H1 (cell line): Measurements from ENCODE around the gene ZNF652. TPM values are rescaled to one million over a fixed set of nuclear protein-coding genes. Genes with fewer than 3 reads are reported as not detected.
"Not testable (repeated sequence)": the region's sequence is repeated elsewhere in the genome, so short reads cannot be mapped to it uniquely, and the experiment has no call there.

Source experiments
- CTCF ChIA-PET: fragments of 300-600 bp; sonication (Branson Sonifier 250); formaldehyde crosslinking; loops from one replicate; lab custom pipeline; 2021; ENCODE audit not compliant: partially characterized antibody; lab: Charles Lee
- POLR2A ChIA-PET: fragments of 300-600 bp; sonication (Branson Sonifier 250); formaldehyde crosslinking; loops from one replicate; lab custom pipeline; 2021; ENCODE audit warnings: inconsistent platforms; ENCODE audit not compliant: partially characterized antibody; lab: Charles Lee
- DNase-seq, 2 experiments: peaks; one replicate each; pipeline versions ENCODE4 v3.0.0 to v3.0.0-alpha.2; 2010 to 2022; ENCODE audit warnings: low spot score in 2 of 2, low read depth in 1 of 2, mixed read lengths in 1 of 2
- FAIRE-seq: peaks from 2 replicates; lab custom pipeline; 2011; peaks lifted over from hg19 to GRCh38; lab: Jason Lieb, UNC
- H2AFZ ChIP-seq: 2 replicates; pipeline ENCODE4 v1.8.1; 2012; ENCODE audit warnings: low read length, inconsistent platforms
- H2AK5ac ChIP-seq: 2 replicates; pipeline ENCODE4 v1.6.1; 2013; ENCODE audit warnings: low read depth, low read length
- H2BK120ac ChIP-seq: replicated peaks from 2 replicates; pipeline ENCODE3; 2013; ENCODE audit warnings: low read depth, low read length, inconsistent platforms
- H2BK12ac ChIP-seq: 2 replicates; pipeline ENCODE4 v1.6.1; 2013; ENCODE audit warnings: low read depth, low read length
- H2BK15ac ChIP-seq: 2 replicates; pipeline ENCODE4 v1.6.1; 2013; ENCODE audit warnings: low read length
- H2BK20ac ChIP-seq: 2 replicates; pipeline ENCODE4 v1.6.1; 2013; ENCODE audit warnings: low read length
- H2BK5ac ChIP-seq: 2 replicates; pipeline ENCODE4 v1.6.1; 2013; ENCODE audit warnings: low read depth, low read length
- H3K14ac ChIP-seq: 2 replicates; pipeline ENCODE4 v1.6.1; 2013; ENCODE audit warnings: inconsistent platforms; ENCODE audit not compliant: insufficient read length
- H3K18ac ChIP-seq: 2 replicates; pipeline ENCODE4 v1.6.1; 2013; ENCODE audit warnings: low read length; ENCODE audit errors: extremely low read depth
- H3K23ac ChIP-seq: 2 replicates; pipeline ENCODE4 v1.6.1; 2013; ENCODE audit warnings: inconsistent platforms; ENCODE audit not compliant: insufficient read length
- H3K23me2 ChIP-seq: 2 replicates; pipeline ENCODE4 v1.6.1; 2013; ENCODE audit warnings: low read depth, low read length
- H3K27ac ChIP-seq: 2 replicates; pipeline ENCODE4 v1.6.1; 2011; ENCODE audit warnings: low read depth, low read length, inconsistent platforms
- H3K27me3 ChIP-seq, 4 experiments: replicated peaks in 1 of 4; 1 replicate in 1 of 4; 2 replicates in 3 of 4; pipeline versions ENCODE4 v1.6.1 to v1.8.1; 2011 to 2013; ENCODE audit warnings: low read length in 3 of 4, mild to moderate bottlenecking in 3 of 4, inconsistent platforms in 2 of 4, mixed read lengths in 2 of 4, moderate library complexity in 1 of 4; ENCODE audit not compliant: control insufficient read depth in 3 of 4, insufficient read depth in 3 of 4; ENCODE audit errors: extremely low read depth in 1 of 4
- H3K36me3 ChIP-seq, 4 experiments: 2 replicates each; pipeline versions ENCODE4 v1.6.1 to v1.8.1; 2011 to 2013; ENCODE audit warnings: mild to moderate bottlenecking in 4 of 4, low read length in 3 of 4, moderate library complexity in 2 of 4, control low read depth in 1 of 4, inconsistent platforms in 1 of 4; ENCODE audit not compliant: insufficient read depth in 4 of 4, control insufficient read depth in 2 of 4
- H3K4ac ChIP-seq: replicated peaks from 2 replicates; pipeline ENCODE3; 2013; ENCODE audit warnings: low read length, low read depth, mixed read lengths, inconsistent platforms; ENCODE audit not compliant: insufficient read length
- H3K4me1 ChIP-seq, 4 experiments: replicated peaks in 1 of 4; 1 replicate in 1 of 4; 2 replicates in 3 of 4; pipeline versions ENCODE4 v1.6.1 to v1.8.1; 2011 to 2013; ENCODE audit warnings: low read length in 3 of 4, inconsistent platforms in 2 of 4, mixed read lengths in 1 of 4; ENCODE audit not compliant: insufficient read depth in 4 of 4, control insufficient read depth in 3 of 4
- H3K4me2 ChIP-seq, 2 experiments: 2 replicates each; pipeline versions ENCODE4 v1.6.1 to v1.8.1; 2011 to 2013; ENCODE audit warnings: low read depth in 2 of 2, low read length in 2 of 2, control low read depth in 1 of 2, inconsistent platforms in 1 of 2, mild to moderate bottlenecking in 1 of 2; ENCODE audit not compliant: insufficient read depth in 1 of 2
- H3K4me3 ChIP-seq, 4 experiments: fragments of 200-600, 300-600 bp in 1 of 4; sonication (generic), shearing (Covaris generic), sonication (Bioruptor Twin) in 1 of 4; 2 replicates each; pipeline versions ENCODE4 v1.5.1 to v1.8.1; 2011 to 2016; ENCODE audit warnings: low read length in 4 of 4, low read depth in 3 of 4, control low read depth in 2 of 4, inconsistent platforms in 2 of 4, mild to moderate bottlenecking in 2 of 4, mixed read lengths in 1 of 4, moderate library complexity in 1 of 4; ENCODE audit not compliant: insufficient read depth in 2 of 4; ENCODE audit errors: extremely low read depth in 1 of 4
- H3K56ac ChIP-seq: replicated peaks from 2 replicates; pipeline ENCODE3; 2013; ENCODE audit warnings: low read depth, mild to moderate bottlenecking, mixed read lengths, low read length, inconsistent platforms; ENCODE audit not compliant: insufficient read length
- H3K79me1 ChIP-seq: 2 replicates; pipeline ENCODE4 v1.6.1; 2013; ENCODE audit warnings: low read depth, low read length, control low read depth
- H3K79me2 ChIP-seq, 2 experiments: 2 replicates each; pipeline versions ENCODE4 v1.6.1 to v1.8.1; 2012 to 2013; ENCODE audit warnings: low read length in 2 of 2, mild to moderate bottlenecking in 2 of 2, inconsistent platforms in 1 of 2; ENCODE audit not compliant: insufficient read depth in 2 of 2, control insufficient read depth in 1 of 2
- H3K9ac ChIP-seq, 4 experiments: replicated peaks in 1 of 4; 1 replicate in 1 of 4; 2 replicates in 3 of 4; pipeline versions ENCODE4 v1.6.1 to v1.8.1; 2011 to 2013; ENCODE audit warnings: low read depth in 3 of 4, low read length in 3 of 4, control low read depth in 2 of 4, mild to moderate bottlenecking in 2 of 4, moderate library complexity in 2 of 4, inconsistent platforms in 1 of 4; ENCODE audit errors: extremely low read depth in 1 of 4
- H3K9me3 ChIP-seq, 2 experiments: 2 replicates each; pipeline versions ENCODE4 v1.6.1 to v1.8.1; 2012 to 2013; ENCODE audit warnings: mild to moderate bottlenecking in 2 of 2, moderate library complexity in 2 of 2, control low read depth in 1 of 2, inconsistent platforms in 1 of 2, low read depth in 1 of 2, low read length in 1 of 2, mixed read lengths in 1 of 2; ENCODE audit not compliant: insufficient read depth in 2 of 2
- H4K20me1 ChIP-seq, 2 experiments: replicated peaks in 1 of 2; 2 replicates each; pipeline versions ENCODE3 to v1.8.1; 2011 to 2013; ENCODE audit warnings: inconsistent platforms in 2 of 2, low read length in 2 of 2, mild to moderate bottlenecking in 1 of 2; ENCODE audit not compliant: insufficient read depth in 2 of 2, control insufficient read depth in 1 of 2
- H4K5ac ChIP-seq: 2 replicates; pipeline ENCODE4 v1.6.1; 2013; ENCODE audit warnings: low read length, low read depth, mixed read lengths, inconsistent platforms; ENCODE audit not compliant: insufficient read length
- H4K8ac ChIP-seq: 2 replicates; pipeline ENCODE4 v1.8.0; 2013; ENCODE audit warnings: mild to moderate bottlenecking, moderate library complexity, low read length, inconsistent platforms; ENCODE audit not compliant: insufficient read depth; ENCODE audit errors: extremely low read depth
- H4K91ac ChIP-seq: replicated peaks from 2 replicates; pipeline ENCODE3; 2013; ENCODE audit warnings: low read length, mixed read lengths, inconsistent platforms; ENCODE audit not compliant: insufficient read length
- FOSL1 ChIP-seq: IDR thresholded peaks from 2 replicates; pipeline ENCODE4 v1.6.1; 2011; ENCODE audit warnings: mild to moderate bottlenecking, low read depth, low read length, moderate library complexity; ENCODE audit not compliant: insufficient read depth
- GTF2F1 ChIP-seq: IDR thresholded peaks from 2 replicates; pipeline ENCODE4 v1.6.1; 2012; ENCODE audit warnings: low read depth, low read length, improper control_type of control experiment, borderline replicate concordance
- KDM5A ChIP-seq: fragments of 200-600 bp; IDR thresholded peaks from 2 replicates; pipeline ENCODE4 v1.7.1; 2012; ENCODE audit warnings: mild to moderate bottlenecking, low read length, inconsistent platforms, mixed read lengths
- MAFK ChIP-seq: IDR thresholded peaks from 2 replicates; pipeline ENCODE4 v1.6.1; 2012; ENCODE audit warnings: low read depth, mild to moderate bottlenecking, improper control_type of control experiment, low read length
- SP4 ChIP-seq: IDR thresholded peaks from 2 replicates; pipeline ENCODE4 v1.6.1; 2012; ENCODE audit warnings: low read length, inconsistent platforms
- WGBS, 2 experiments: shearing (Covaris generic) in 1 of 2; methylation state at CpG; one replicate each; pipeline versions ENCODE4 v1.1.6 to v1.1.7; 2013 to 2015; ENCODE audit warnings: low lambda C conversion rate in 2 of 2, mixed read lengths in 2 of 2, inconsistent platforms in 1 of 2, low coverage in 1 of 2, missing lambda C conversion rate in 1 of 2; ENCODE audit not compliant: insufficient replicate concordance in 2 of 2, insufficient coverage in 1 of 2, insufficient read length in 1 of 2; ENCODE audit errors: extremely low coverage in 1 of 2, missing lambda C conversion rate in 1 of 2; 5-methylcytosine and 5-hydroxymethylcytosine counted together
- polyA plus RNA-seq, 7 experiments: library from polyadenylated mRNA; depleted of rRNA in 3 of 7; stranded (reverse) in 5 of 7; unstranded in 2 of 7; fragments of >200 nt in 5 of 7; fragments of 200-250 nt in 2 of 7; gene quantifications; 1 replicate in 5 of 7; 2 replicates in 1 of 7; 4 replicates in 1 of 7; pipeline versions ENCODE4 v1.2.1 to v1.2.3, GENCODE V29; 2011 to 2013; ENCODE audit warnings: missing spikeins in 2 of 7, mixed read lengths in 2 of 7
- total RNA-seq: library from RNA; stranded (reverse); fragmentation: NEBNext Ultra II Directional; extraction: Animal tissue kit (Norgen Biotek cat#: 25700); gene quantifications from 2 replicates; pipeline ENCODE4 v1.2.1, GENCODE V29; 2021

The ZNF652 gene
- total and polyA plus RNA-seq, 2 of the 8 experiments (the other 6 are each of a cell fraction or from before 2014, with no cell fraction given) = 13.5 to 39.6 TPM

- TF ChIP-seq MAFK = peak; percentile 31; the same call in 1 of the 2 replicates
- no peak for TF ChIP-seq KDM5A
- no peak for TF ChIP-seq FOSL1
- no peak for TF ChIP-seq SP4
- no peak for TF ChIP-seq GTF2F1
Measured at GRCh38 chr17:49365667-49366066, 3.6 kb upstream of the ZNF652 start (continued).

GRCh38 chr17:49365126-49365525, 3.1 kb upstream of the ZNF652 start:
- DNase-seq, H3K4me3 ChIP-seq, H3K9ac ChIP-seq, H3K4ac ChIP-seq, H3K27me3 ChIP-seq, H3K4me2 ChIP-seq, H4K8ac ChIP-seq, H3K23ac ChIP-seq, H3K27ac ChIP-seq, H2BK120ac ChIP-seq, H2BK12ac ChIP-seq, H3K36me3 ChIP-seq, H4K5ac ChIP-seq, H3K9me3 ChIP-seq, H2AK5ac ChIP-seq, H4K91ac ChIP-seq, H3K18ac ChIP-seq, H2BK15ac ChIP-seq, H3K14ac ChIP-seq, H4K20me1 ChIP-seq, H2AFZ ChIP-seq, FAIRE-seq, H3K79me1 ChIP-seq, H2BK20ac ChIP-seq, H2BK5ac ChIP-seq, H3K56ac ChIP-seq: not testable (repeated sequence)
- POLR2A ChIA-PET = interaction anchor here (0.6 to 0.9 kb wide), 2 partner anchors 12 to 33 kb away, joined by 3 read pairs; no protein-coding TSS in a partner anchor
- CTCF ChIA-PET = interaction anchor here (1.0 to 4.6 kb wide), 11 partner anchors 14 to 191 kb away, joined by 3 to 65 read pairs (median 4); no protein-coding TSS in a partner anchor
- Histone ChIP-seq H3K79me2 (peaks cover 3 to 12% of the 10 kb centered on the region in 2 experiments; a peak in 3 of 4 replicates), H3K4me1 (peaks cover 2 to 17% (median 9%) of the 10 kb centered on the region in 4 experiments; a peak in 6 of 7 replicates), H3K23me2 (peaks cover 11% of the 10 kb centered on the region)
- WGBS, 2 experiments = 90% methylated on average over 9 of the region's 10 CpGs; no CpG with 5 or more reads in 1 of the 2 experiments
